Upper lobe of right lung (tissue), 1 donor: ENCODE measurements around the gene MPPED2. TPM values are rescaled to one million over a fixed set of nuclear protein-coding genes. Genes with fewer than 3 reads are reported as not detected.
"Not testable (repeated sequence)": the region's sequence is repeated elsewhere in the genome, so short reads cannot be mapped to it uniquely, and the experiment has no call there.

Experiments
- ATAC-seq: fragments of 200-7000 bp; cut with Tn5 transposase; one replicate; pipeline ENCODE4 v1.9.1; 2020; ENCODE audit warnings: mild to moderate bottlenecking, moderate library complexity
- DNase-seq: peaks from one replicate; pipeline ENCODE4 v3.0.0-alpha.2; 2020
- H3K27ac ChIP-seq: fragments of 200-600 bp; one replicate; pipeline ENCODE4 v1.8.0; 2022
- H3K27me3 ChIP-seq: fragments of 200-600 bp; one replicate; pipeline ENCODE4 v1.8.0; 2022; ENCODE audit warnings: mild to moderate bottlenecking
- H3K36me3 ChIP-seq: fragments of 200-600 bp; one replicate; pipeline ENCODE4 v1.8.0; 2022
- H3K4me1 ChIP-seq: fragments of 200-600 bp; one replicate; pipeline ENCODE4 v1.8.0; 2022
- H3K4me3 ChIP-seq: fragments of 200-600 bp; one replicate; pipeline ENCODE4 v1.8.0; 2022; ENCODE audit warnings: mild to moderate bottlenecking
- H3K9me3 ChIP-seq: fragments of 200-600 bp; one replicate; pipeline ENCODE4 v1.8.0; 2022
- intact Hi-C: fragments of 100-400 bp; cut with DNase I; formaldehyde crosslinking; loops from one replicate; pipeline ENCODE4 v1.11.0; 2022
- total RNA-seq: library from RNA; stranded (reverse); fragmentation: NEBNext Ultra II Directional; extraction: Animal tissue kit (Norgen Biotek cat#: 25700); gene quantifications from one replicate; pipeline ENCODE4 v1.2.1, GENCODE V29; 2021
- TF ChIP-seq, protein P1 (sequence below): fragments of 200-600 bp; IDR thresholded peaks from one replicate; pipeline ENCODE4 v1.8.0; 2022; ENCODE audit warnings: antibody characterized with exemption
- donor health status: DM: no; HTN: yes; CAD: no; lungs with severe emphysema.

Gene MPPED2
- total RNA-seq, 1 donor from 2014 or later, result 1.3 TPM

DNA sequence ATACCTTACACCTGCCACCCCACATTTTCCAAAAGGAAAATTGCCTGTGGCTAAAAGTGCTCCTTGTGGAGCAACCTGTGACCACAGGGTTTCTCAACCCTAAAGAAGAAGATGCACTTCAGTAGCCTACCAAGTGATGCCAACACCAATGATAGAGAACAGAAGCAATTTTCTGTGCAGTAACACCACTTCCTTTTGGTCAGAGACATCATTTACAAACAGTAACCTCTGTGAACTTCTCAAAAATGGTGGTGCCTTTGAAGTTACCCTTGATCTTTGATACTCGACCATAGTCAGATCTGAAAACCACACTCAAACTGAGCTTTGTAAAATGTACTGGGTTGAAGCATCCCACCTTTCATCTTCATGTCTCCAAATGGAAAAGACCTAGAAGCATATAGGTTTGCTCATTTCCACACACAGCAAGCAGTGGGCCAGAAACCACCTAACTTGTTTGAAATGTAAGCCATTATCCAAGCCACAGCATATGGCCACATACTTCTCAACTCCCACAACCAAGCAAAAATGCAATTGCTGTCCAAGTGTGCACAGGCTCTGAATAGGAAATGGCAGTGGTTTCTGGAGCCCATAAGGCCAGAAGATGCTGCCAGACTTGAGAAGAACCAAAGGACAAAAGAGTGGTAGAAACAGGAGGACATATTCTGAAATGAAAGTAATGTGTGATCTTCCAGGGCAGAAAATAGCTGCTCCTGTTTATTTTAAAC, 24.3 kb downstream of the MPPED2 start:
- no peak overlapping the region for H3K4me3 ChIP-seq
- ATAC-seq (no peak), DNase-seq (no peak)
- H3K27ac ChIP-seq, result no peak overlapping the region
- TF ChIP-seq, protein P1, sequence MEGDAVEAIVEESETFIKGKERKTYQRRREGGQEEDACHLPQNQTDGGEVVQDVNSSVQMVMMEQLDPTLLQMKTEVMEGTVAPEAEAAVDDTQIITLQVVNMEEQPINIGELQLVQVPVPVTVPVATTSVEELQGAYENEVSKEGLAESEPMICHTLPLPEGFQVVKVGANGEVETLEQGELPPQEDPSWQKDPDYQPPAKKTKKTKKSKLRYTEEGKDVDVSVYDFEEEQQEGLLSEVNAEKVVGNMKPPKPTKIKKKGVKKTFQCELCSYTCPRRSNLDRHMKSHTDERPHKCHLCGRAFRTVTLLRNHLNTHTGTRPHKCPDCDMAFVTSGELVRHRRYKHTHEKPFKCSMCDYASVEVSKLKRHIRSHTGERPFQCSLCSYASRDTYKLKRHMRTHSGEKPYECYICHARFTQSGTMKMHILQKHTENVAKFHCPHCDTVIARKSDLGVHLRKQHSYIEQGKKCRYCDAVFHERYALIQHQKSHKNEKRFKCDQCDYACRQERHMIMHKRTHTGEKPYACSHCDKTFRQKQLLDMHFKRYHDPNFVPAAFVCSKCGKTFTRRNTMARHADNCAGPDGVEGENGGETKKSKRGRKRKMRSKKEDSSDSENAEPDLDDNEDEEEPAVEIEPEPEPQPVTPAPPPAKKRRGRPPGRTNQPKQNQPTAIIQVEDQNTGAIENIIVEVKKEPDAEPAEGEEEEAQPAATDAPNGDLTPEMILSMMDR, result no peak
- H3K4me1 ChIP-seq, result no peaks in the 10 kb centered on the region
- no peaks in the 10 kb centered on the region for H3K27me3 ChIP-seq
- no peaks in the 10 kb centered on the region for H3K36me3 ChIP-seq
- H3K9me3 ChIP-seq, result no peaks in the 10 kb centered on the region
- intact Hi-C loops, result no loop called here

DNA sequence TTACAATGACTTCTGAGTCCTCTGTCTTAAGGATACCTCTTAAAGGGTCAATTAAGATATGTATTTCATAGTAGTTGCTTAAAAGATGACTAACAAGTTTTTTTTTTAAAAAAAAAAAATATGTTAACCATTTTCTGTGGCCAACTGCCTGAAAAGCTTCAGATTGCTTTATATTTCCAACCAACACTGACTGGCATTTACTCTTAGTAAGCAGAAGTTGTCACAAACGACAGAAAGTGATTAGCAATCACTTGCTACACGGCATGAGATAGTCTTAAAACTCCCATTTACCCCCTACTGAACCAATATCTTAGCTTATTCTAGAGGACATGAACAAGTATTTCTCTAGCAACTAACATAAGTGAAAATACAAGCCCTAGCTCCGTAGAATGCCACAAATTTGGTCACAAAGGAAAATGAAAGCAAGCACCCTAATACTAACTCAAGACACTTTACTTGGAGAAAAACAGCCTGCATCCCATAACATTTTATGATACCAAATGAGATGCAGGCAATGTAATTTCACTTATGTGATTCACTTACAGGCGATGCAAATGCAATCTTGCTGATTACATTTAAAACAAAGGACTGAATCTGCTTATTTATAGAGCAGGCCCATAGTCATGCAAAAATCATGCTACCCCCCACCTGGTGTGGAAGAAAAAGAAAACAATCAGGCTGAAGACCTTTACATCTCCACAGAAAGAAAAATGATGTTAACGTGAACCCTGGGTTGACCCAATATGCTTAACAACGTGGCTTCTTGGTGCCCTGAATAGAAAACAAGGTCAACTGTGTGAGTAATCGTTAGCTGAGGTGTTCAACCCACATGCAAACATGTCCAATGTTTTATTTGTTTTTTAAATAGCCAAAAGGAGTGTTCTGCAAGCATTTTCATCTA, 25.7 kb downstream of the MPPED2 start:
- DNase-seq, result no peak
- no peak for ATAC-seq
- H3K27ac ChIP-seq, result no peak overlapping the region
- TF ChIP-seq, protein P1, result no peak
- H3K4me3 ChIP-seq, result no peak overlapping the region
- H3K36me3 ChIP-seq, result no peaks in the 10 kb centered on the region
- no peaks in the 10 kb centered on the region for H3K27me3 ChIP-seq
- no peaks in the 10 kb centered on the region for H3K4me1 ChIP-seq
- intact Hi-C loops, result no loop called here
- H3K9me3 ChIP-seq, result no peaks in the 10 kb centered on the region

DNA sequence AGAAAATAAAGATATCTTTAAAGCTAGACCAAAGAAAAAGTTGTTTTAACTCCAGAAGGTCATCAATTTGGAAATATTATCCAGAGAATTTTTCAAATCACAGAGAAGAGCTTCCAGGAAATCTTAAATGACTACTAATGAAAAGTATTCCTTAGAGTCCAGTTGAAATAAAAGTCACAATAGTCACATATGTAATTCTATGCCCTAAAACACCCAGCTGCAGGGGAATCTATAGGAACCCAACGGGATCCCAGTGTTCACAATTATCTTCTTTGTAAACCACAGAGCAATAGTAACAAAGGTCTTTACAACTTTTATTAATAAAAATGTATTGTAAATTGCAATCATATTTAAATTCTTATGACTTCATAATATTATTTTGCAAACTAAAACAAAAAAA, 27.1 kb downstream of the MPPED2 start:
- no peak overlapping the region for H3K27ac ChIP-seq
- no peaks in the 10 kb centered on the region for H3K36me3 ChIP-seq
- H3K9me3 ChIP-seq, result no peaks in the 10 kb centered on the region
- no peak overlapping the region for H3K4me3 ChIP-seq
- TF ChIP-seq, protein P1, result no peak
- H3K27me3 ChIP-seq, result no peaks in the 10 kb centered on the region
- H3K4me1 ChIP-seq, result no peaks in the 10 kb centered on the region
- intact Hi-C loops, result no loop called here
- DNase-seq, result no peak
- ATAC-seq, result no peak

DNA sequence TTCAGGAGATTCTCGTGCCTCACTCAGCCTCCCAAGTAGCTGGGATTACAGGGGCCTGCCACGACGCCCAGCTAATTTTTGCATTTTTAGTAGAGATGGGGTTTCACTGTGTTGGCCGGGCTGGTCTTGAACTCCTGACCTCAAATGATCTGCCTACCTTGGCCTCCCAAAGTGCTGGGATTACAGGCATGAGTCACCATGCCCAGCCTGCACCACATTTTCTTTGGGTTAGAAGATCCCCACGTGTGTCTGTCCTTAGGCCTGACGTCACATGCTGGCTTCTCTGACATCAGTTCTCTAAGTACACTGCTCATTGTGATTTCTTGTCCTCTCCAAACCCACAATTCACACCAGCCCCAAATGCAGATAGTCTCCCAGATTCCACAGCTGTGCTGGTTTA, 31.6 kb downstream of the MPPED2 start:
- H3K4me1 ChIP-seq, ATAC-seq, DNase-seq, H3K4me3 ChIP-seq, H3K36me3 ChIP-seq, H3K27me3 ChIP-seq, intact Hi-C loops, H3K9me3 ChIP-seq, H3K27ac ChIP-seq: not testable (repeated sequence)

DNA sequence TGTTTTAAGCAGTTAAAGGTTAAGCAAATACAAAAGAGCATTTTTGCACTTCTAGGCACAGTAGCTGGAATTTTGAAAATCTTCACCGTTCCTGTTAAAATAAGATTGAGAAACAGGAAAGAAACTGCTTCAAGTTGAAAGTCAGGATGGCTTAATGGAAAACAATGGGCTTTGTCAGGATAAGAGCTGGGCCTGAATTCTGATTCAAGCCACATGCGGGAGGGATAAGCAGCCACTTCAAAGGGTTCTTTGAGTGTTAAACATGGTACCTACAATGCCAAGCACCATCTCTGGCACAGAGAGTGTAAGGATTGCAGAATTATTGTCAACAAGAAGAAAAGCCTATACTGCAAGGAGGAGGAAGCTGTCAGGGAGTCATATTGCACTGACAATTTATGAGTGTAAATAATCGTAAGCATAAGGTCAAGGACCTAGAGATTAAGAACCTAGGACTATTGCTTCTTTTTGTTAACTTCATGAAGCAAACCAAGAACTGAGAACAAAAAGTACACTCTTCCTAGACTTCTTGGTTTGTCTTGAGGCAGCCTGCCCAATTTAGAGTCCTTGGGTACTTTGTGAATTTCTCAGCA, 32.5 kb downstream of the MPPED2 start:
- Histone ChIP-seq H3K27me3 (no peaks in the 10 kb centered on the region), H3K27ac (no peak overlapping the region), H3K4me3 (no peak overlapping the region), H3K4me1 (no peaks in the 10 kb centered on the region), H3K9me3 (no peaks in the 10 kb centered on the region), H3K36me3 (no peaks in the 10 kb centered on the region)
- DNase-seq (no peak), ATAC-seq (no peak)
- intact Hi-C loops, result no loop called here
- TF ChIP-seq, protein P1, result no peak

DNA sequence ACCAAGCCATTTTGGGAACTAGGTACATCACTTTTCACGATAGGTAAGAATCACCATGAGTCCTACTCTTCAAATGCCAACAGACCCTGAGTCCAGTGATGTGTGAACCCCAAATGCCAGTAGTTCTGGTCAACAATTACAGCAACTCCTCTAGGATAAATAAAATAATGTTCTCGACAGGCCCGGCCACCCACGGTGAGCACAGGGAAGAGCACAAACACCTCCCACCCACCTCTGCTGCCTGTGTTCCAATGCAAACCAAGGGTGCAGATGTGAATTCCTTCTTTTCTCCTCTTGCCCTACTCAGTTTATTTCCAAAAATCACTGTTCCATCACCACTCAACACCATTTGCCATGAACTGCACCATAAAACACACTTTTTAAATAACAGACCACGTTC, 33.3 kb downstream of the MPPED2 start:
- Histone ChIP-seq H3K27ac (no peak overlapping the region), H3K36me3 (no peaks in the 10 kb centered on the region), H3K27me3 (no peaks in the 10 kb centered on the region), H3K4me1 (no peaks in the 10 kb centered on the region), H3K9me3 (no peaks in the 10 kb centered on the region), H3K4me3 (no peak overlapping the region)
- ATAC-seq (no peak), DNase-seq (no peak)
- intact Hi-C loops, result no loop called here
- TF ChIP-seq, protein P1, result no peak
